Heart left ventricle (tissue), 16 donors: ENCODE measurements around the gene BIRC7. TPM values are rescaled to one million over a fixed set of nuclear protein-coding genes. Genes with fewer than 3 reads are reported as not detected.

Experiments
- ATAC-seq, 4 donors: fragments of 200-7000 bp; cut with Tn5 transposase; one replicate each; pipeline ENCODE4 v1.9.1; 2020 to 2022; ENCODE audit warnings: moderate library complexity in 4 of 4, mild to moderate bottlenecking in 3 of 4, moderate number of reproducible peaks in 1 of 4
- DNase-seq, 5 donors: peaks; one replicate each; pipeline ENCODE4 v3.0.0-alpha.2; 2020
- H3K27ac ChIP-seq, 12 donors: fragments of 200-600 bp; sonication (generic) in 4 of 12; one replicate each; pipeline versions ENCODE4 v1.5.0 to v1.8.0; 2016 to 2022; ENCODE audit warnings: mild to moderate bottlenecking in 2 of 12
- H3K27me3 ChIP-seq, 9 donors: fragments of 200-600 bp; sonication (generic) in 2 of 9; one replicate each; pipeline versions ENCODE4 v1.5.1 to v1.8.0; 2016 to 2022; ENCODE audit warnings: mild to moderate bottlenecking in 3 of 9
- H3K36me3 ChIP-seq, 9 donors: fragments of 200-600 bp; sonication (generic) in 2 of 9; one replicate each; pipeline versions ENCODE4 v1.5.0 to v1.8.0; 2018 to 2022; ENCODE audit warnings: mild to moderate bottlenecking in 2 of 9
- H3K4me1 ChIP-seq, 12 donors: fragments of 200-600 bp; sonication (generic) in 4 of 12; one replicate each; pipeline versions ENCODE4 v1.5.0 to v1.8.0; 2016 to 2022; ENCODE audit warnings: mild to moderate bottlenecking in 3 of 12
- H3K4me3 ChIP-seq, 12 donors: fragments of 200-600 bp; sonication (generic) in 4 of 12; one replicate each; pipeline versions ENCODE4 v1.5.0 to v1.8.0; 2017 to 2022; ENCODE audit warnings: mild to moderate bottlenecking in 9 of 12, moderate library complexity in 4 of 12
- H3K9me3 ChIP-seq, 12 donors: fragments of 200-600 bp; sonication (generic) in 4 of 12; one replicate each; pipeline versions ENCODE4 v1.5.0 to v1.8.0; 2016 to 2022; ENCODE audit warnings: mild to moderate bottlenecking in 1 of 12
- POLR2A ChIP-seq, 2 donors: fragments of 450-650 bp; IDR thresholded peaks; one replicate each; pipeline ENCODE4 v1.6.1; 2017; ENCODE audit warnings: antibody characterized with exemption in 2 of 2, mild to moderate bottlenecking in 2 of 2, moderate library complexity in 2 of 2
- WGBS, 4 donors: extraction: QIAGEN DNeasy Blood & Tissue Kit in 2 of 4; methylation state at CpG; one replicate each; pipeline versions ENCODE4 v1.1.5 to v1.1.7; 2013 to 2018; 5-methylcytosine and 5-hydroxymethylcytosine counted together
- intact Hi-C, 10 donors: fragments of 100-400 bp; cut with DNase I; formaldehyde crosslinking; loops; one replicate each; pipeline versions ENCODE4 v1.11.1 to v1.14.2; 2022
- polyA plus RNA-seq, 2 donors: library from polyadenylated mRNA; stranded (reverse); fragments of 200-250 nt; gene quantifications; one replicate each; pipeline ENCODE4 v1.2.3, GENCODE V29; 2013
- total RNA-seq, 9 donors: library from RNA; depleted of rRNA in 2 of 9; stranded (reverse); fragments of >200 nt in 2 of 9; fragmentation: NEBNext Ultra II Directional in 3 of 9; extraction: Animal tissue kit (Norgen Biotek cat#: 25700) in 3 of 9; gene quantifications; one replicate each; pipeline versions ENCODE4 v1.1.0 to v1.2.4, GENCODE V29; 2016 to 2023
- TF ChIP-seq, protein P1 (sequence below), 12 donors: fragments of 200-600 bp; sonication (generic) in 4 of 12; IDR thresholded peaks; one replicate each; pipeline versions ENCODE4 v1.5.0 to v1.8.0; 2018 to 2022; ENCODE audit warnings: antibody characterized with exemption in 12 of 12, mild to moderate bottlenecking in 5 of 12
- donor health status: ischemic (EF 13 %, LVEDD 7.1; RV severe dilation, severe dysfunction).
- donor health status: healthy with polysubstance abuse.
- donor health status: DM: no; HTN: yes; CAD: no.
- donor health status: DM: no; HTN: no; CAD: no.
- donor health status: ischemic (EF 25% LVEDD 6.9; RV normal size, moderate dysfunction).
- donor health status: ischemic (EF 25% LVEDD 5.7; RV mildly dilated, moderate dysfunction).
- donor health status: healthy.
- donor health status: DM: yes; HTN: yes; CAD: no.
- donor health status: ischemic (EF 35%, LVEDD 5.7; RV mildly dilated, moderate dysfunction).
- donor health status: nonischemic (EF 11% LVEDD 7.7; RV severe dilation, severe dysfunction).
- donor health status: DM: yes; HTN: yes; CAD: no.
- donor health status: PGD.
- donor health status: ischemic (EF 29% LVEDD 5.4; RV normal size, mild dysfunction).
- donor health status: nonischemic (EF 23%, LVEDD 6.1; RV moderate dilation, normal function).

The BIRC7 gene
- total and polyA plus RNA-seq, 11 donors: 0.20 to 5.6 (median 0.50) TPM; not detected in 5

DNA sequence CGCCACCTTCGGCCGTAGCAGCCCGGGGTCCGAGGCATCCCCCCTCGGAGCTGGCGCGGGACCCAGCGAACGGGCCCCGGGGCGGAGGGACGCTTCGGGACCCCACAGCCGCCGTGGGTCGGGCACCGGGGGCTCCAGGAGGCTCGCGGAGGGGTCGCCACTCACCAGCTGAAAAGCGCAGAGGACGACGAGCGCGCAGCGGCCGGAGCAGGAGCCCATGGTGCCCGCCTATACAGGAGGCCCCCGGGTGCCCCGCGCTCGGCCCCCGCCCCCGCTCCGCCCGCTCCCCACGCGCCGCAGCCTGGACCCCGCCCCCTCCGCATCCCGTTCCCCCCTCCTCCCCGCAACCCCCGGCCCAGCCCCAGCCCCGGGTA is 18.5 kb downstream of the BIRC7 start, which contains the start of gene NKAIN4:
NKAIN4 (minus strand) TSS at position 232 of the 374 bp plus-strand sequence; CDS start at position 219, 13 bp downstream.
- peaks cover 0 to 21% (median 4%) of the 10 kb centered on the region in 12 donors for H3K4me1 ChIP-seq
- H3K27ac ChIP-seq: no peak within 1 kb of the TSS
- H3K27me3 ChIP-seq: peaks cover 32 to 77% (median 55%) of the 10 kb centered on the region in 9 donors
- DNase-seq (no peak), ATAC-seq (no peak)
- TF ChIP-seq, protein P1, sequence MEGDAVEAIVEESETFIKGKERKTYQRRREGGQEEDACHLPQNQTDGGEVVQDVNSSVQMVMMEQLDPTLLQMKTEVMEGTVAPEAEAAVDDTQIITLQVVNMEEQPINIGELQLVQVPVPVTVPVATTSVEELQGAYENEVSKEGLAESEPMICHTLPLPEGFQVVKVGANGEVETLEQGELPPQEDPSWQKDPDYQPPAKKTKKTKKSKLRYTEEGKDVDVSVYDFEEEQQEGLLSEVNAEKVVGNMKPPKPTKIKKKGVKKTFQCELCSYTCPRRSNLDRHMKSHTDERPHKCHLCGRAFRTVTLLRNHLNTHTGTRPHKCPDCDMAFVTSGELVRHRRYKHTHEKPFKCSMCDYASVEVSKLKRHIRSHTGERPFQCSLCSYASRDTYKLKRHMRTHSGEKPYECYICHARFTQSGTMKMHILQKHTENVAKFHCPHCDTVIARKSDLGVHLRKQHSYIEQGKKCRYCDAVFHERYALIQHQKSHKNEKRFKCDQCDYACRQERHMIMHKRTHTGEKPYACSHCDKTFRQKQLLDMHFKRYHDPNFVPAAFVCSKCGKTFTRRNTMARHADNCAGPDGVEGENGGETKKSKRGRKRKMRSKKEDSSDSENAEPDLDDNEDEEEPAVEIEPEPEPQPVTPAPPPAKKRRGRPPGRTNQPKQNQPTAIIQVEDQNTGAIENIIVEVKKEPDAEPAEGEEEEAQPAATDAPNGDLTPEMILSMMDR (IDR thresholded peaks at IDR 0.05): no peak
- intact Hi-C loops: loop anchor here in 1 of 10 donors (5.0 kb wide), 1 partner anchor 197 kb away; no protein-coding TSS in a partner anchor
- H3K36me3 ChIP-seq: no peaks in the 10 kb centered on the region
- H3K4me3 ChIP-seq: peak within 1 kb of the TSS; percentile 7 to 48 (median 34)
- H3K9me3 ChIP-seq: no peaks in the 10 kb centered on the region
- 1 to 2% (median 1%) methylated on average over 21 to 46 of the region's 46 CpGs; no CpG with 5 or more reads in 1 of the 4 donors for WGBS, 4 donors

DNA sequence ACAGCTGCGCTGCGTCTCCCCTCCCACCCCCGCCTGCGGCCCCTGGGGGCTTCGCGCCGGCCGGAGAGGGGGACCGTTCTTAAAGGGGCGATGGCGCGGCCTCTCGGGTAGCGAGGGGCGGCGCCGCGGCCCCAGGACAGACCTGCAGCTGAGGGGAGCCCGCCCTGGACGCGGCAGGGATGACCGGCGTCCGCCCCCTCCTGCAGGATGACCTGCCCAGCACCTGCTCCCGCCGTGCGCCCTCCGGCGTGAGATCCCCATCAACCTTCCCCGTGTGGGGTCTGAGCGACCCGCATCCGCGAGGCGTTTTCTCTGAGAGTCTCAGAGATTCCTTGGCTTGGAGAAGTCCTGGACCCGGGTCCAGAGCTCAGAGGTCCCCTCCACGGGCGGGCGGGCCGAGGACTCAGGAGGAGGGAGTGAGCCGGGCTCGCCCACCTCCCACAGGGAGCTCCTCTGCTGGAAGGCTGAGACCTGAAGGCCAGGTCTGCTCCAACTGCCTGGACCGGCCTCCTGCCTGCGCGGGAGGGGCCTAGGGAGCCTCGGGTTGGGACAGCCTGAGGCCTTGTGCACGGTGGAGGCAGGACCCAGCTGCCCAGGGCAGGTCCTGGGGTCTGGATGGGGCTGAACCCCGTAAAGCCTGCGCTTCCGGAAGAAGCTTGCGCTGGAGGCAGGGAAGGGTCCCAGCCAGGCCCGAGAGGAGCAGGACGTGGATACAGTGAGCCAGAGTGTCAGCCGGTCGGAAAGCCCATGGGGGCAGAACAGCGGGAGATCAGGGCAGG is 19.1 kb downstream of the BIRC7 start:
- H3K36me3 ChIP-seq: no peaks in the 10 kb centered on the region
- 4 to 13% (median 7%) methylated on average over 4 to 56 of the region's 56 CpGs for WGBS, 4 donors
- TF ChIP-seq, protein P1 (IDR thresholded peaks at IDR 0.05): no peak
- no peak for TF ChIP-seq POLR2A (IDR thresholded peaks at IDR 0.05)
- peaks cover 32 to 77% (median 51%) of the 10 kb centered on the region in 9 donors for H3K27me3 ChIP-seq
- intact Hi-C loops: loop anchor here in 1 of 10 donors (5.0 kb wide), 1 partner anchor 197 kb away; no protein-coding TSS in a partner anchor
- ATAC-seq (no peak), DNase-seq (no peak)
- no peaks in the 10 kb centered on the region for H3K9me3 ChIP-seq
- no peak overlapping the region for H3K27ac ChIP-seq
- peak overlapping the region in 2 of 12 donors; percentile 3 to 46 for H3K4me3 ChIP-seq
- H3K4me1 ChIP-seq: peaks cover 0 to 21% (median 4%) of the 10 kb centered on the region in 12 donors

DNA sequence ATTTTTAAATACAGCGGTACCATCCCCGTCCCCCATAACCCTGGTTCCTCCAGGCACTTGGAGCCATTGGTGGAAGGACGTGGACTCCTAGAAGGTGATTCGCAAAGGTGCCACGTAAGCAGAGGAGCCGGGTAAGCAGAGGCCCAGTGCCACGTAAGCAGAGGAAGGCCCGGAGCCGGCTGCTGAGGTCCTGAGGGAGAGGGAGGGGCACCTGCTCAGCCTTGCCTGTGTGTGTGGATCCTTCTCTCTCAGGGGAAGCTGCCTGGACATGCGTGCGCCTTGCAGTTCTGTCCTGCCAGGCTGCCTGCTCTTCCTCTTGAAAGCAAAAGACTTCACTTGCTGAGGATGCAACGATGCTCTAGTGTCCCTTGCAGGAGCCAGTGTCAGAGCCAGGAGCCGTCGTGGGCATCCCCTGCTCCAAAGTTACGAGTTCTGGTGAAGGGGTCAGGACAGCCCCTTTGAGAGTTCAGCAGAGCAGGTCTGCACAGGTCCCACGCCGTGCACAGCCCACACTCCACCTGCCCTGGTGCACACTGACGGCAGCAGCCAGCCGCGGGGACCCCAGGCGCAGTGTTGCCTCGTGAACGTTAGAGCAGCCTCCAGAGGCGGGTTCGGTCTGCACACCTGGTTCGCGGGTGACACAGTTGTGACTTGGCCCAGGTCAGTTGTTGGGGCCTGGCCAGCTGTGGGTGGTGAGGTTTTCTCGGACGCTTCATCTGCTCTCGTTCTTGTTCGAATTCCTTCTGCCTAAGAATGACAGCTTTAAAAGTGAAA is 20.4 kb downstream of the BIRC7 start:
- H3K4me3 ChIP-seq: no peak overlapping the region
- ATAC-seq: no peak
- no peak overlapping the region for H3K27ac ChIP-seq
- TF ChIP-seq POLR2A (IDR thresholded peaks at IDR 0.05): no peak
- TF ChIP-seq, protein P1 (IDR thresholded peaks at IDR 0.05): no peak
- WGBS, 4 donors: 55 to 69% (median 61%) methylated on average over 23 to 31 of the region's 31 CpGs
- H3K27me3 ChIP-seq: peaks cover 32 to 84% (median 49%) of the 10 kb centered on the region in 9 donors
- peaks cover 0 to 21% (median 4%) of the 10 kb centered on the region in 12 donors for H3K4me1 ChIP-seq
- DNase-seq: no peak
- intact Hi-C loops: no loop called here
- H3K36me3 ChIP-seq: no peaks in the 10 kb centered on the region
- no peaks in the 10 kb centered on the region for H3K9me3 ChIP-seq

DNA sequence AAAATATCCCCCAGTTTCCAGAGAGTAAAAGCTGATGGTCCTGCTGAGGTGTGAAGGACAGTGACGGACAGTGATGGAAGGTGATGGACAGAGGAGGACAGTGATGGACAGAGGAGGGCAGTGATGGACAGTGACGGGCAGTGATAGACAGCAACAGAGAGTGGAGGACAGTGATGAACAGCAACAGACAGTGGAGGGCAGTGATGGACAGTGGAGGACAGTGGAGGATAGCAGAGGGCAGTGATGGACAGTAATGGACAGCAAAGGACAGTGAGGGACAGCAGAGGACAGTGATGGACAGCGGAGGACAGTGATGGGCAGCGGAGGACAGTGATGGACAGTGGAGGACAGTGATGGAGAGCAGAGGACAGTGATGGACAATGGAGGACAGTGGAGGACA is 21.2 kb downstream of the BIRC7 start:
- 85 to 93% (median 90%) methylated on average over 4 of the region's 4 CpGs for WGBS, 4 donors
- intact Hi-C loops: no loop called here
- peaks cover 31 to 87% (median 47%) of the 10 kb centered on the region in 9 donors for H3K27me3 ChIP-seq

More for the DNA sequence above, 21.2 kb downstream of the BIRC7 start:
- H3K36me3 ChIP-seq: no peaks in the 10 kb centered on the region
- H3K27ac ChIP-seq: no peak overlapping the region
- TF ChIP-seq POLR2A (IDR thresholded peaks at IDR 0.05): no peak
- TF ChIP-seq, protein P1 (IDR thresholded peaks at IDR 0.05): no peak
- no peaks in the 10 kb centered on the region for H3K9me3 ChIP-seq
- DNase-seq: no peak
- H3K4me1 ChIP-seq: peaks cover 0 to 21% (median 4%) of the 10 kb centered on the region in 12 donors
- H3K4me3 ChIP-seq: no peak overlapping the region
- no peak for ATAC-seq
